ENCODE results near the gene PACS1.

The PACS1 gene

DNA sequence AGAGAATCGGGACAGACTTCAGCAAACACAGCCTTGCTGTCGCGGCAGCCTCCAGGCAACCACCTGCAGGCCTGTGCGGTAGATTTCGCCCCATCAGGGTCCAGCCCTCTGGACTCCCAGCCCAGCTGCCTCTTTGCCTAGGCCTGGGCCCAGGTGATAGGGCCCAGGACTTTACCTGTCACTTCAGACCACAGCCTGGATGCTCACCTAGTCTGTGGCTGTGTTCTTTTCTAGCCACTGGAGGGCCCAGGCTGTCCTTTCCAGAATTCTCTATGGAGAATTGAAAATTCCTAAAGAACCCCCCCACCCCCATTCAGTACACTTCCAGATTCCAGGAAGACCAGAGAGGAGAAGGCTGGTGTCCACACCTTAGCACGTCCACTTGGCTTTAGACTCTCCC is 167.8 kb downstream of the PACS1 start:
- Histone ChIP-seq H3K4me1 (ENCODE audit: low read length) (no peaks in the 10 kb centered on the region), H3K27ac (ENCODE audit: low read length) (no peak overlapping the region), H3K9me2 (replicated peaks; ENCODE audit: insufficient read depth, low read length) (no peaks in the 10 kb centered on the region), H3K4me3 (ENCODE audit: low read length) (no peak overlapping the region), H4K20me1 (ENCODE audit: insufficient read depth, low read length) (no peaks in the 10 kb centered on the region), H3K79me2 (ENCODE audit: low read length) (no peaks in the 10 kb centered on the region), H3K27me3 (replicated peaks; ENCODE audit: insufficient read depth, low read length) (no peaks in the 10 kb centered on the region), H3K36me3 (replicated peaks; ENCODE audit: insufficient read depth, low read length) (no peaks in the 10 kb centered on the region), H3K4me2 (ENCODE audit: low read depth, low read length) (no peak overlapping the region), H2AFZ (ENCODE audit: low read length) (no peak overlapping the region), H3K9me3 (replicated peaks; ENCODE audit: insufficient read depth, low read length) (no peaks in the 10 kb centered on the region), H3K9ac (ENCODE audit: low read length) (no peak overlapping the region), H3F3A (ENCODE audit: insufficient read depth, low read length) (no peaks in the 10 kb centered on the region)
- no peak for DNase-seq
- no peak for TF ChIP-seq EZH2phosphoT487 (IDR thresholded peaks at IDR 0.05; ENCODE audit: low read length)
- TF ChIP-seq, protein P1, sequence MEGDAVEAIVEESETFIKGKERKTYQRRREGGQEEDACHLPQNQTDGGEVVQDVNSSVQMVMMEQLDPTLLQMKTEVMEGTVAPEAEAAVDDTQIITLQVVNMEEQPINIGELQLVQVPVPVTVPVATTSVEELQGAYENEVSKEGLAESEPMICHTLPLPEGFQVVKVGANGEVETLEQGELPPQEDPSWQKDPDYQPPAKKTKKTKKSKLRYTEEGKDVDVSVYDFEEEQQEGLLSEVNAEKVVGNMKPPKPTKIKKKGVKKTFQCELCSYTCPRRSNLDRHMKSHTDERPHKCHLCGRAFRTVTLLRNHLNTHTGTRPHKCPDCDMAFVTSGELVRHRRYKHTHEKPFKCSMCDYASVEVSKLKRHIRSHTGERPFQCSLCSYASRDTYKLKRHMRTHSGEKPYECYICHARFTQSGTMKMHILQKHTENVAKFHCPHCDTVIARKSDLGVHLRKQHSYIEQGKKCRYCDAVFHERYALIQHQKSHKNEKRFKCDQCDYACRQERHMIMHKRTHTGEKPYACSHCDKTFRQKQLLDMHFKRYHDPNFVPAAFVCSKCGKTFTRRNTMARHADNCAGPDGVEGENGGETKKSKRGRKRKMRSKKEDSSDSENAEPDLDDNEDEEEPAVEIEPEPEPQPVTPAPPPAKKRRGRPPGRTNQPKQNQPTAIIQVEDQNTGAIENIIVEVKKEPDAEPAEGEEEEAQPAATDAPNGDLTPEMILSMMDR (IDR thresholded peaks at IDR 0.05; ENCODE audit: low read length): no peak
- no peak for TF ChIP-seq EZH2 (optimal IDR thresholded peaks at IDR 0.05; ENCODE audit: low read depth, low read length)

DNA sequence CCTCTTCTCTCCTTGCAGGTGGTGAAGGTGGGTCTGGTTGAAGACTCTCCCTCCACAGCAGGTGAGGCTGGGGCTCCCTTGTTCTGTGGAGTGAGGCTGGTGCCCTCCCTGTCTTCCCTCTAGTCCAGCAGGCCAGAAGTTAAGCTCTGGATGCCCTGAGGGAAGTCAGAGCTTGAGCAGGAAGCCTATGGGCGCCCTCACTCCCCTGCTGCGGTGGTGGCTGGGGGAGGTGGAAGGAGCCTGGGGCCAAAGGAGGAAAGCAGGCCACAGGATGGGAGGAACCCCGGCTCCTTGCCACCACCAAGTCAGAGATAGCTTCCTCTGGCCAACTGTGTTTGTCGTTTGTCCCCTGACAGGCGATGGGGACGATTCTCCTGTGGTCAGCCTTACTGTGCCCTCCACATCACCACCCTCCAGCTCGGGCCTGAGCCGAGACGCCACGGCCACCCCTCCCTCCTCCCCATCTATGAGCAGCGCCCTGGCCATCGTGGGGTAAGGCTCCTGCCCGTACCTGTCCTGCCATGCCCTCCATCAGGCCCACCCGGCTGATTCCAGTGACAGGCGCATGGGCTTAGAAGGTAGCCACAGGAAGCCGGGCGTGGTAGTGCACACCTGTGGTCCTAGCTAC is 168.8 kb downstream of the PACS1 start:
- H3K9ac ChIP-seq (ENCODE audit: low read length): no peak overlapping the region
- H3K36me3 ChIP-seq (replicated peaks; ENCODE audit: insufficient read depth, low read length): no peaks in the 10 kb centered on the region
- H3K79me2 ChIP-seq (ENCODE audit: low read length): no peaks in the 10 kb centered on the region
- no peak for DNase-seq
- no peaks in the 10 kb centered on the region for H3K27me3 ChIP-seq (replicated peaks; ENCODE audit: insufficient read depth, low read length)
- H3K9me3 ChIP-seq (replicated peaks; ENCODE audit: insufficient read depth, low read length): no peaks in the 10 kb centered on the region
- H2AFZ ChIP-seq (ENCODE audit: low read length): no peak overlapping the region
- no peak for TF ChIP-seq EZH2phosphoT487 (IDR thresholded peaks at IDR 0.05; ENCODE audit: low read length)
- no peak for TF ChIP-seq EZH2 (optimal IDR thresholded peaks at IDR 0.05; ENCODE audit: low read depth, low read length)
- TF ChIP-seq, protein P1 (IDR thresholded peaks at IDR 0.05; ENCODE audit: low read length): no peak
- no peak overlapping the region for H3K4me2 ChIP-seq (ENCODE audit: low read depth, low read length)
- no peaks in the 10 kb centered on the region for H4K20me1 ChIP-seq (ENCODE audit: insufficient read depth, low read length)
- no peak overlapping the region for H3K4me3 ChIP-seq (ENCODE audit: low read length)
- H3F3A ChIP-seq (ENCODE audit: insufficient read depth, low read length): no peaks in the 10 kb centered on the region
- H3K9me2 ChIP-seq (replicated peaks; ENCODE audit: insufficient read depth, low read length): no peaks in the 10 kb centered on the region
- H3K27ac ChIP-seq (ENCODE audit: low read length): no peak overlapping the region
- no peaks in the 10 kb centered on the region for H3K4me1 ChIP-seq (ENCODE audit: low read length)

DNA sequence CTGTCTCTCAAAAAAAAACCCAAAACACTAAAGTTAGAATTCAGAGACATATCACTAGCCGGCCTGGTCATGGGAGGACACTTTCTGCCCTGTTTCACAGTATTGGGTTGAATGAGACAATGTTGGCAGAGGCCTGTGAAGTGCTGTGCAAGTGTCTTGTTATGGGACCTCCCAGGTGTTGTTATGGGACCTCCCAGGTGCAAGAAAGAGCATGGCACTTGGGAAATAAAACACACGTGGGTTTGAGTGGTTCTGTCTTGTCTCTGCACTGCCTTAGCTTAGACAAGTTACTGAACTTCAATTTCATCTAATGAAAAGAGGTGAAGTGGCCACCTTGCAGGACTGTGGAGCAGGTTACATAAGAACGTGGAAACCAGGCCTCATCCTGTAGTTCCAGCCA is 169.4 kb downstream of the PACS1 start:
- TF ChIP-seq EZH2phosphoT487 (IDR thresholded peaks at IDR 0.05; ENCODE audit: low read length): no peak
- TF ChIP-seq, protein P1 (IDR thresholded peaks at IDR 0.05; ENCODE audit: low read length): no peak
- TF ChIP-seq EZH2 (optimal IDR thresholded peaks at IDR 0.05; ENCODE audit: low read depth, low read length): no peak
- Histone ChIP-seq H3K9me3 (replicated peaks; ENCODE audit: insufficient read depth, low read length) (no peaks in the 10 kb centered on the region), H3K4me2 (ENCODE audit: low read depth, low read length) (no peak overlapping the region), H4K20me1 (ENCODE audit: insufficient read depth, low read length) (no peaks in the 10 kb centered on the region), H3K9ac (ENCODE audit: low read length) (no peak overlapping the region), H3K9me2 (replicated peaks; ENCODE audit: insufficient read depth, low read length) (no peaks in the 10 kb centered on the region), H3K79me2 (ENCODE audit: low read length) (no peaks in the 10 kb centered on the region), H3K4me1 (ENCODE audit: low read length) (no peaks in the 10 kb centered on the region), H3K4me3 (ENCODE audit: low read length) (no peak overlapping the region), H3K27ac (ENCODE audit: low read length) (no peak overlapping the region), H3F3A (ENCODE audit: insufficient read depth, low read length) (no peaks in the 10 kb centered on the region), H3K27me3 (replicated peaks; ENCODE audit: insufficient read depth, low read length) (no peaks in the 10 kb centered on the region), H2AFZ (ENCODE audit: low read length) (no peak overlapping the region), H3K36me3 (replicated peaks; ENCODE audit: insufficient read depth, low read length) (no peaks in the 10 kb centered on the region)
- no peak for DNase-seq

Measured in MM.1S (cell line).